Measurements from ENCODE around the gene FOXN3. TPM values are rescaled to one million over a fixed set of nuclear protein-coding genes. Genes with fewer than 3 reads are reported as not detected.

The FOXN3 gene
- polyA plus RNA-seq, 2 of the 4 experiments (the other 2 are of a cell fraction), result 6.0 to 6.4 TPM

DNA sequence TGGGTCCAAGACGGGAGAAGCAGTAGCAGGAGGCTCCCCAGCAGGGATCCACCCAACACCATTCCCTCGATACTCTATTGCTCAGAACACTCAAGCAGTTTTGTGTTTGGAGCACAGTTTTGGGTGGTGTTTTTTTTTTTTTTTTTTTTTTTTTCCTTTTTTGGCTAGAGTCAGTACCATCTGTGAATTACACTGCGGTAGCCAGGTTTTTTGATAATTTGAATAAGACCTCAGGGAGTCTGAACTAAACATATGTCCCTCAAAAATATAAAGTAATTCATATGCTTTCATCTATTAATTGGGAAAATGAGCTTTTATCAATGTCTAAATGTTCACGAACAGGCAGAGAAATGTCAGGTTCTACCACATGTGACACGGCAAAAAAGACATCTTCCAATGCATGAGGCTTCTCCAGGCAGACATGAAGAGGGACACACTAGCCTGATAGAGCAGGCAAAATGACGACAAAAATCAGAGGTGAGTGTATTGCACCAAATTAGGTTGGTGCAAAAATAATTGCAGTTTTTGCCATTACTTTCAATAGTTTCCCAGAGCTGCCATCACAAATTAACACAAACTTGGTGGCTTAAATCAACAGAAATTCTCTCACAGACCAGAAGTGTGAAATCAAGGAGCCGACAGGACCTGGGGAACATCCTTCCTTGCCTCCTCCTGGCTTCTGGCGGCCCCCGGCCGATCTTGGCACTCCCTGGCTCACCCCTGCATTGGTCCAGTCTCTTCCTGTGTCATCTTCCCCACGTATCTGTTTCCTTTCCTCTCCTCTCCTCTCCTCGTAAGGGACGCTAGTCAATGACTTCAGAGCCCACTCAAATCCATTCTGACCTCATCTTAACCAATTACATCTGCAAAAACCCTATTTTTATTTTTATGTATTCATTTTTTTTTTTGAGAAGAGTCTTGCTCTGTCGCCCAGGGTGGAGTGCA is 33.9 kb downstream of the FOXN3 start (continued):
- TF ChIP-seq, protein P1, sequence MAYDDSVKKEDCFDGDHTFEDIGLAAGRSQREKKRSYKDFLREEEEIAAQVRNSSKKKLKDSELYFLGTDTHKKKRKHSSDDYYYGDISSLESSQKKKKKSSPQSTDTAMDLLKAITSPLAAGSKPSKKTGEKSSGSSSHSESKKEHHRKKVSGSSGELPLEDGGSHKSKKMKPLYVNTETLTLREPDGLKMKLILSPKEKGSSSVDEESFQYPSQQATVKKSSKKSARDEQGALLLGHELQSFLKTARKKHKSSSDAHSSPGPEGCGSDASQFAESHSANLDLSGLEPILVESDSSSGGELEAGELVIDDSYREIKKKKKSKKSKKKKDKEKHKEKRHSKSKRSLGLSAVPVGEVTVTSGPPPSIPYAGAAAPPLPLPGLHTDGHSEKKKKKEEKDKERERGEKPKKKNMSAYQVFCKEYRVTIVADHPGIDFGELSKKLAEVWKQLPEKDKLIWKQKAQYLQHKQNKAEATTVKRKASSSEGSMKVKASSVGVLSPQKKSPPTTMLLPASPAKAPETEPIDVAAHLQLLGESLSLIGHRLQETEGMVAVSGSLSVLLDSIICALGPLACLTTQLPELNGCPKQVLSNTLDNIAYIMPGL (CRISPR knock-in tag; IDR thresholded peaks at IDR 0.05; ENCODE audit: borderline replicate concordance), result no peak
- TF ChIP-seq, protein P2, sequence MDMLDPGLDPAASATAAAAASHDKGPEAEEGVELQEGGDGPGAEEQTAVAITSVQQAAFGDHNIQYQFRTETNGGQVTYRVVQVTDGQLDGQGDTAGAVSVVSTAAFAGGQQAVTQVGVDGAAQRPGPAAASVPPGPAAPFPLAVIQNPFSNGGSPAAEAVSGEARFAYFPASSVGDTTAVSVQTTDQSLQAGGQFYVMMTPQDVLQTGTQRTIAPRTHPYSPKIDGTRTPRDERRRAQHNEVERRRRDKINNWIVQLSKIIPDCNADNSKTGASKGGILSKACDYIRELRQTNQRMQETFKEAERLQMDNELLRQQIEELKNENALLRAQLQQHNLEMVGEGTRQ (IDR thresholded peaks at IDR 0.05), result no peak
- TF ChIP-seq MAFK (IDR thresholded peaks at IDR 0.05; ENCODE audit: partially characterized antibody) (no peak), HEYL (CRISPR knock-in tag; IDR thresholded peaks at IDR 0.05) (no peak), NFE2L2 (conservative IDR thresholded peaks at IDR 0.05; ENCODE audit: low read length) (no peak), ESRRA (IDR thresholded peaks at IDR 0.05; ENCODE audit: borderline replicate concordance, low read length) (no peak), NPAS2 (CRISPR knock-in tag; IDR thresholded peaks at IDR 0.05; ENCODE audit: borderline replicate concordance) (no peak)
- TF ChIP-seq, protein P3, sequence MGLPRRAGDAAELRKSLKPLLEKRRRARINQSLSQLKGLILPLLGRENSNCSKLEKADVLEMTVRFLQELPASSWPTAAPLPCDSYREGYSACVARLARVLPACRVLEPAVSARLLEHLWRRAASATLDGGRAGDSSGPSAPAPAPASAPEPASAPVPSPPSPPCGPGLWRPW (IDR thresholded peaks at IDR 0.05), result no peak

DNA sequence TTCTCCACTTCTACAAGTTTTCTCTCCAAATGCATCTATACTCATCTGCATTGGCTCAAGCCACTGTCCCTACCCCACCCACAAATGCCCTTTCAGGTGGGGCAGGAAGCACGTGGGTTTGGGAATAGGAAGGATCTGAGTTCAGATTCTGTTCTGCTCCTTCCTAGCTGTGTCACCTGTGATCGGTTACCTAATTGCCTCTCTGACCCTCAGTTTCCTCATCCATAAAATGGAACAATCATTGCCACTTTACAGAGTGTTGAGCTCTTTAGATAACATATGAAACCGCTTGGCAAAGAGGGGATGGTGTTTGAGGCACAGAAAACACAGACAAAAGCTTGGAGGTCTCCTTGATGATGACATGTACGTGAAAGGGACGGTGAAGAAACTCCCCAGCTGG is 34.5 kb downstream of the FOXN3 start:
- WGBS (ENCODE audit: missing lambda C conversion rate), result 53% methylated on average over 5 of the region's 5 CpGs
- no peak overlapping the region for H3K4me3 ChIP-seq
- TF ChIP-seq RCOR1 (IDR thresholded peaks at IDR 0.05; ENCODE audit: low read depth, low read length), result no peak
- TF ChIP-seq TFCP2L1 (CRISPR knock-in tag; IDR thresholded peaks at IDR 0.05), result no peak
- POLR2A ChIA-PET, result no interaction called here
- no peaks in the 10 kb centered on the region for H3K4me1 ChIP-seq
- ATAC-seq (no peak), DNase-seq (ENCODE audit: low read depth in 1 of 2, low spot score in 1 of 2) (no peak), FAIRE-seq (no peak)
- CTCF ChIA-PET, result interaction anchor here (1.6 kb wide), 1 partner anchor 11 kb away, joined by 3 read pairs; no protein-coding TSS in a partner anchor
- H3K9me3 ChIP-seq, result no peaks in the 10 kb centered on the region
- H3K4me2 ChIP-seq, result no peak overlapping the region
- no peak overlapping the region for H3K27ac ChIP-seq

DNA sequence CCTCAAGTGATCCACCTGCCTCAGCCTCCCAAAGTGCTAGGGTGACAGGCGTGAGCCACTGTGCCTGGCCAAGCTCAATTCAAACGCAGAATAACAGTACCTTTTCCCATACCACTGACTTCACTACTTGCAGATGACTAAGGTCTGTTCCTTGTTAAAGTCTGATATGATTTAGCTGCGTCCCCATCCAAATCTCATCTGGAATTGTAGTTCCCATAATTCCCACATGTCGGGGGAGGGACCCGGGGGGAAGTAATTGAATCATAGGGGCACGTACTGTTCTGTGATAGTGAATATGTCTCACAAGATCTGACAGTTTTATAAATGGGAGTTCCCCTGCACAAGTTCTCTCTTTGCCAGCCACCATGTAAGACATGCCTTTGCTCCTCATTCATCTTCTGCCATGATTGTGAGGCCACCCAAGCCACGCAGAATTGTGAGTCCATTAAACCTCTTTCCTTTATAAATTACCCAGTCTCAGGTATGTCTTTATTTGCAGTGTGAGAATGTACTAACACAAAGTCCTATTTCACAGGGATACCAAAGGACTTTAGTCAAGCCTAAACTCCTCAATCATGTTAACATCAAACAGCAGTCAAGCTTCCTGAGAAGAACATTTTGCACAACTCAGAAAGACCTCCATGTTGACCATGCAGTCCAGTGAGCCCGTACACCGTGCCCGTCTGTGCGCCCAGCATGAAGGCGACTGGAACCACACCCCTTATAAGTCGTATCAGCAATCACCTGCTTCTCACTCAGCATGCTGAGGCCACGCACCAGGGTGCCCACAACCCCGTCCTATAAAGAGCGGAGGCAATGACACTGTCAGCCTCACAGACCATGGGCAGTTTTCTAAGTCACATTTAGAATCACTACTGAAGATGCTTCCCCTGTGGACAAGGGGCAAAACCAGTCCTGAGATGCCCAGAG is 36.9 kb downstream of the FOXN3 start:
- H3K4me1 ChIP-seq, result no peaks in the 10 kb centered on the region
- no peak overlapping the region for H3K27ac ChIP-seq
- no peak overlapping the region for H3K4me2 ChIP-seq
- no peaks in the 10 kb centered on the region for H3K9me3 ChIP-seq
- CTCF ChIA-PET, result interaction anchor here (1.0 kb wide), 1 partner anchor 43 kb away, joined by 3 read pairs; no protein-coding TSS in a partner anchor
- 65% methylated on average over 16 of the region's 16 CpGs for WGBS (ENCODE audit: missing lambda C conversion rate)
- ATAC-seq (no peak), DNase-seq (ENCODE audit: low read depth in 1 of 2, low spot score in 1 of 2) (no peak), FAIRE-seq (no peak)
- POLR2A ChIA-PET, result no interaction called here
- TF ChIP-seq, protein P2 (IDR thresholded peaks at IDR 0.05), result no peak
- TF ChIP-seq TFCP2L1 (CRISPR knock-in tag; IDR thresholded peaks at IDR 0.05) (no peak), ESRRA (IDR thresholded peaks at IDR 0.05; ENCODE audit: borderline replicate concordance, low read length) (no peak), RCOR1 (IDR thresholded peaks at IDR 0.05; ENCODE audit: low read depth, low read length) (no peak), HOXB13 (CRISPR knock-in tag; IDR thresholded peaks at IDR 0.05; ENCODE audit: low read depth) (no peak), EHF (CRISPR knock-in tag; IDR thresholded peaks at IDR 0.05) (no peak), CEBPB (IDR thresholded peaks at IDR 0.05) (no peak)
- no peak overlapping the region for H3K4me3 ChIP-seq
